Measurements from ENCODE around the gene LRRC27. TPM values are rescaled to one million over a fixed set of nuclear protein-coding genes. Genes with fewer than 3 reads are reported as not detected.

Gene LRRC27
- total and polyA plus RNA-seq, 10 donors: 6.1 to 29.9 (median 16.6) TPM

- intact Hi-C loops (cut with DNase I; ENCODE audit: low total_unique reads): no loop called here
- DNase-seq: peak; percentile 29
Measured at GRCh38 chr10:132341781-132342180, 9.8 kb downstream of the LRRC27 start.

GRCh38 chr10:132342553-132342952 is 10.6 kb downstream of the LRRC27 start:
- Histone ChIP-seq H3K36me3 (peaks cover 0 to 58% (median 17%) of the 10 kb centered on the region in 6 donors), H3K4me1 (peaks cover 0 to 24% (median 5%) of the 10 kb centered on the region in 6 donors), H3K4me3 (no peak overlapping the region), H3K27me3 (replicated peaks in 1 of 7) (no peaks in the 10 kb centered on the region), H3K9me3 (peaks cover 0 to 5% (median 0%) of the 10 kb centered on the region in 8 donors), H3K27ac (no peak overlapping the region)
- WGBS, 5 donors: 92 to 98% (median 96%) methylated on average over 7 of the region's 7 CpGs
- no peak for TF ChIP-seq POLR2A (IDR thresholded peaks at IDR 0.05)
- TF ChIP-seq POLR2AphosphoS5 (IDR thresholded peaks at IDR 0.05): no peak
- TF ChIP-seq CTCF (IDR thresholded peaks at IDR 0.05 in 8 of 11, conservative IDR thresholded peaks at IDR 0.05 in 3 of 11): no peak
- intact Hi-C loops (cut with DNase I; ENCODE audit: low total_unique reads): no loop called here
- DNase-seq: no peak

More at GRCh38 chr10:132341781-132342180, 9.8 kb downstream of the LRRC27 start:
- H3K4me3 ChIP-seq: no peak overlapping the region
- H3K36me3 ChIP-seq: peaks cover 0 to 56% (median 17%) of the 10 kb centered on the region in 6 donors
- H3K4me1 ChIP-seq: peaks cover 0 to 32% (median 9%) of the 10 kb centered on the region in 6 donors
- no peak overlapping the region for H3K27ac ChIP-seq
- TF ChIP-seq CTCF (IDR thresholded peaks at IDR 0.05 in 8 of 11, conservative IDR thresholded peaks at IDR 0.05 in 3 of 11) (no peak), POLR2A (IDR thresholded peaks at IDR 0.05) (no peak), POLR2AphosphoS5 (IDR thresholded peaks at IDR 0.05) (no peak)
- 75 to 91% (median 83%) methylated on average over 4 of the region's 4 CpGs for WGBS, 5 donors
- H3K27me3 ChIP-seq (replicated peaks in 1 of 7): no peaks in the 10 kb centered on the region
- H3K9me3 ChIP-seq: peaks cover 0 to 5% (median 0%) of the 10 kb centered on the region in 8 donors

- intact Hi-C loops (cut with DNase I; ENCODE audit: low total_unique reads): no loop called here
- no peak for DNase-seq
- peaks cover 0 to 12% (median 2%) of the 10 kb centered on the region in 6 donors for H3K4me1 ChIP-seq
- H3K4me3 ChIP-seq: no peak overlapping the region
- WGBS, 5 donors: 80 to 89% (median 83%) methylated on average over 6 of the region's 6 CpGs
- H3K27me3 ChIP-seq (replicated peaks in 1 of 7): no peaks in the 10 kb centered on the region
- no peak for TF ChIP-seq POLR2AphosphoS5 (IDR thresholded peaks at IDR 0.05)
- TF ChIP-seq POLR2A (IDR thresholded peaks at IDR 0.05): no peak
- no peak for TF ChIP-seq CTCF (IDR thresholded peaks at IDR 0.05 in 8 of 11, conservative IDR thresholded peaks at IDR 0.05 in 3 of 11)
- peaks cover 0 to 67% (median 16%) of the 10 kb centered on the region in 6 donors for H3K36me3 ChIP-seq
- H3K27ac ChIP-seq: no peak overlapping the region
- peaks cover 0 to 5% (median 0%) of the 10 kb centered on the region in 8 donors for H3K9me3 ChIP-seq
Measured at GRCh38 chr10:132344386-132344785, 12.4 kb downstream of the LRRC27 start.

GRCh38 chr10:132345345-132345744 is 13.4 kb downstream of the LRRC27 start:
- H3K27me3 ChIP-seq (replicated peaks in 1 of 7): no peaks in the 10 kb centered on the region
- WGBS, 5 donors: 73 to 84% (median 82%) methylated on average over 7 of the region's 7 CpGs
- intact Hi-C loops (cut with DNase I; ENCODE audit: low total_unique reads): no loop called here
- TF ChIP-seq POLR2A (IDR thresholded peaks at IDR 0.05) (no peak), POLR2AphosphoS5 (IDR thresholded peaks at IDR 0.05) (no peak), CTCF (IDR thresholded peaks at IDR 0.05 in 8 of 11, conservative IDR thresholded peaks at IDR 0.05 in 3 of 11) (no peak)
- DNase-seq: peak; percentile 39
- H3K9me3 ChIP-seq: peaks cover 0 to 5% (median 0%) of the 10 kb centered on the region in 8 donors
- H3K36me3 ChIP-seq: peaks cover 0 to 77% (median 15%) of the 10 kb centered on the region in 6 donors
- H3K4me1 ChIP-seq: peaks cover 0 to 12% (median 2%) of the 10 kb centered on the region in 6 donors
- H3K27ac ChIP-seq: no peak overlapping the region
- no peak overlapping the region for H3K4me3 ChIP-seq

Measured in spleen (tissue), 11 donors.